Panc1 (cell line): ENCODE data around the gene RPF1. TPM values are rescaled to one million over a fixed set of nuclear protein-coding genes. Genes with fewer than 3 reads are reported as not detected.

Experiments
- ATAC-seq: fragments of 200-7000 bp; cut with Tn5 transposase; 2 replicates; pipeline ENCODE4 v1.9.1; 2020; ENCODE audit warnings: mild to moderate bottlenecking, moderate library complexity
- BruUV-seq: library from RNA; stranded (reverse); fragments of 400-500 nt; replicated peaks from 2 replicates; lab custom pipeline; 2021; lab: Mats Ljungman, UMichigan
- CTCF ChIA-PET: fragments of 300-600 bp; sonication (Branson Sonifier 250); formaldehyde crosslinking; loops from one replicate; lab custom pipeline; 2022; ENCODE audit warnings: antibody characterized with exemption; lab: Charles Lee
- POLR2A ChIA-PET: fragments of 300-600 bp; sonication (Branson Sonifier 250); formaldehyde crosslinking; loops from one replicate; lab custom pipeline; 2022; ENCODE audit warnings: antibody characterized with exemption; lab: Charles Lee
- DNase-seq: peaks from one replicate; pipeline ENCODE4 v3.0.0-alpha.2; 2010; ENCODE audit warnings: low read depth, low spot score
- H3K27ac ChIP-seq: 2 replicates; pipeline ENCODE4 v1.5.1; 2011; ENCODE audit warnings: mild to moderate bottlenecking, low read length, inconsistent platforms
- H3K27me3 ChIP-seq: fragments of 200-500 bp; sonication (Bioruptor generic); 2 replicates; pipeline ENCODE4 v1.6.0; 2014; ENCODE audit warnings: low read length, inconsistent platforms; ENCODE audit not compliant: control insufficient read depth, insufficient read depth
- H3K36me3 ChIP-seq: fragments of 200-500 bp; sonication (Bioruptor generic); 2 replicates; pipeline ENCODE4 v1.5.1; 2014; ENCODE audit warnings: inconsistent platforms, mild to moderate bottlenecking, low read length, moderate library complexity; ENCODE audit not compliant: control insufficient read depth, insufficient read depth
- H3K4me1 ChIP-seq: 2 replicates; pipeline ENCODE4 v1.5.1; 2011; ENCODE audit warnings: inconsistent platforms, mild to moderate bottlenecking, low read length, moderate library complexity; ENCODE audit not compliant: control insufficient read depth, insufficient read depth
- H3K4me3 ChIP-seq, 2 experiments: 2 replicates each; pipeline ENCODE4 v1.5.1; 2011 to 2012; ENCODE audit warnings: low read depth in 2 of 2, low read length in 2 of 2, mild to moderate bottlenecking in 2 of 2, inconsistent platforms in 1 of 2, moderate library complexity in 1 of 2
- H3K9me3 ChIP-seq: fragments of 200-500 bp; sonication (Bioruptor generic); 2 replicates; pipeline ENCODE4 v1.5.1; 2014; ENCODE audit warnings: low read depth, mild to moderate bottlenecking, inconsistent platforms, low read length, moderate library complexity; ENCODE audit not compliant: control insufficient read depth, insufficient read depth
- CTCF ChIP-seq: fragments of 450-650 bp; IDR thresholded peaks from 2 replicates; pipeline ENCODE4 v1.5.1; 2017; ENCODE audit warnings: mild to moderate bottlenecking
- POLR2AphosphoS5 ChIP-seq: IDR thresholded peaks from 2 replicates; pipeline ENCODE4 v1.6.1; 2012; ENCODE audit warnings: mild to moderate bottlenecking, low read depth, low read length, moderate library complexity
- REST ChIP-seq, 2 experiments: IDR thresholded peaks; 2 replicates each; pipeline ENCODE4 v1.6.1; 2011 to 2012; ENCODE audit warnings: low read depth in 2 of 2, control low read depth in 1 of 2, low read length in 1 of 2, mild to moderate bottlenecking in 1 of 2, moderate library complexity in 1 of 2; ENCODE audit not compliant: insufficient read depth in 1 of 2
- SIN3A ChIP-seq: IDR thresholded peaks from 2 replicates; pipeline ENCODE4 v1.6.1; 2012; ENCODE audit warnings: low read depth, mild to moderate bottlenecking, low read length, moderate library complexity, borderline replicate concordance; ENCODE audit not compliant: insufficient read depth
- TCF7L2 ChIP-seq: IDR thresholded peaks from 2 replicates; pipeline ENCODE4 v1.6.1; 2011; ENCODE audit warnings: mild to moderate bottlenecking, low read depth, low read length, inconsistent platforms
- in situ Hi-C: cut with HindIII; loops from 2 replicates; pipeline ENCODE4 v1.10.0; 2016; ENCODE audit warnings: low sequenced_read_pairs, low pct_unique_long_range_greater_than_20kb
- intact Hi-C: fragments of 100-400 bp; cut with micrococcal nuclease; formaldehyde crosslinking; loops from one replicate; pipeline ENCODE4 v1.10.0; 2022; ENCODE audit not compliant: unreplicated experiment
- total RNA-seq: library from RNA; stranded (reverse); gene quantifications from one replicate; pipeline ENCODE4 v1.2.1, GENCODE V29; 2021; ENCODE audit not compliant: unreplicated experiment

Gene RPF1
- total RNA-seq, 1 experiment from 2014 or later = 73.0 TPM

- TF ChIP-seq SIN3A (no peak), CTCF (no peak), POLR2AphosphoS5 (no peak), TCF7L2 (no peak), REST (IDR thresholded peaks at IDR 0.05; ENCODE audit: insufficient read depth in 1 of 2, low read depth in 2 of 2, low read length in 1 of 2) (no peak)
- Histone ChIP-seq H3K4me3 (no peak overlapping the region), H3K36me3 (0 out of 2 replicates have a peak, but pooled peaks cover 1% of the 10 kb centered on the region), H3K9me3 (peaks cover 7% of the 10 kb centered on the region; the same call in 1 of the 2 replicates), H3K27ac (no peak overlapping the region), H3K27me3 (no peaks in the 10 kb centered on the region), H3K4me1 (no peaks in the 10 kb centered on the region)
- DNase-seq (no peak), ATAC-seq (no peak)
- POLR2A ChIA-PET = no interaction called here
- CTCF ChIA-PET = no interaction called here
- in situ Hi-C loops (no loop called here), intact Hi-C loops (no loop called here)
- BruUV-seq = no TSS peak
These were observed 45.5 kb downstream of the RPF1 start for GRCh38 chr1:84524590-84524989.

- Histone ChIP-seq H3K27ac (no peak overlapping the region), H3K36me3 (no peaks in the 10 kb centered on the region), H3K4me3 (no peak overlapping the region), H3K4me1 (no peaks in the 10 kb centered on the region), H3K9me3 (peaks cover 7% of the 10 kb centered on the region; the same call in 1 of the 2 replicates), H3K27me3 (no peaks in the 10 kb centered on the region)
- ChIA-PET POLR2A (no interaction called here), CTCF (no interaction called here)
- no peak for TF ChIP-seq REST (IDR thresholded peaks at IDR 0.05; ENCODE audit: insufficient read depth in 1 of 2, low read depth in 2 of 2, low read length in 1 of 2)
- no peak for TF ChIP-seq SIN3A
- TF ChIP-seq POLR2AphosphoS5 = no peak
- no peak for TF ChIP-seq CTCF
- TF ChIP-seq TCF7L2 = no peak
- intact Hi-C loops = loop anchor here (2.0 kb wide), 1 partner anchor 21 kb away; no protein-coding TSS in a partner anchor
- no TSS peak for BruUV-seq
- no peak for DNase-seq
- in situ Hi-C loops = no loop called here
- no peak for ATAC-seq
These were observed 46.7 kb downstream of the RPF1 start for GRCh38 chr1:84525779-84526178.
